Upper lobe of left lung (tissue), 6 donors: ENCODE data around the gene TMCO4. TPM values are rescaled to one million over a fixed set of nuclear protein-coding genes. Genes with fewer than 3 reads are reported as not detected.

Experiments
- ATAC-seq, 2 donors: fragments of 200-7000 bp; cut with Tn5 transposase; one replicate each; pipeline ENCODE4 v1.9.1; 2022; ENCODE audit warnings: mild to moderate bottlenecking in 2 of 2, moderate library complexity in 2 of 2; ENCODE audit not compliant: low FRiP score in 2 of 2
- DNase-seq, 2 donors: peaks; one replicate each; pipeline ENCODE4 v3.0.0-alpha.2; 2019 to 2020
- H3K27ac ChIP-seq, 4 donors: fragments of 200-600 bp; sonication (generic); one replicate each; pipeline ENCODE4 v1.5.1; 2016 to 2019
- H3K27me3 ChIP-seq, 4 donors: fragments of 200-600 bp; sonication (generic); one replicate each; pipeline ENCODE4 v1.5.1; 2017 to 2019
- H3K36me3 ChIP-seq, 4 donors: fragments of 200-600 bp; sonication (generic); one replicate each; pipeline ENCODE4 v1.5.1; 2016 to 2019
- H3K4me1 ChIP-seq, 4 donors: fragments of 200-600 bp; sonication (generic); one replicate each; pipeline ENCODE4 v1.5.1; 2018 to 2019
- H3K4me3 ChIP-seq, 4 donors: fragments of 200-600 bp; sonication (generic); one replicate each; pipeline ENCODE4 v1.5.1; 2017 to 2019; ENCODE audit warnings: mild to moderate bottlenecking in 2 of 4, moderate library complexity in 1 of 4
- H3K9me3 ChIP-seq, 4 donors: fragments of 200-600 bp; sonication (generic); one replicate each; pipeline ENCODE4 v1.5.1; 2018 to 2019
- EP300 ChIP-seq, 4 donors: sonication (generic); formaldehyde crosslinking; IDR thresholded peaks; one replicate each; pipeline ENCODE4 v1.5.1; 2017; ENCODE audit warnings: antibody characterized with exemption in 4 of 4, control low read depth in 2 of 4
- POLR2A ChIP-seq, 4 donors: fragments of 450-650 bp; IDR thresholded peaks; one replicate each; pipeline ENCODE4 v1.5.1; 2016 to 2017; ENCODE audit warnings: antibody characterized with exemption in 4 of 4, mild to moderate bottlenecking in 2 of 4
- POLR2AphosphoS5 ChIP-seq, 2 donors: sonication (generic); formaldehyde crosslinking; IDR thresholded peaks; one replicate each; pipeline ENCODE4 v1.5.1; 2017; ENCODE audit warnings: antibody characterized with exemption in 2 of 2
- WGBS, 2 donors: methylation state at CpG; one replicate each; pipeline ENCODE4 v1.1.5; 2017 to 2018; 5-methylcytosine and 5-hydroxymethylcytosine counted together
- total RNA-seq, 6 donors: library from RNA; depleted of rRNA in 4 of 6; stranded (reverse); fragments of >200 nt in 4 of 6; gene quantifications; one replicate each; pipeline versions ENCODE4 v1.1.0 to v1.2.1, GENCODE V29; 2016 to 2021
- TF ChIP-seq, protein P1 (sequence below), 6 experiments: fragments of 450-650 bp in 4 of 6; fragments of 200-600 bp in 2 of 6; sonication (generic) in 2 of 6; IDR thresholded peaks; one replicate each; pipeline ENCODE4 v1.5.1; 2016 to 2019; ENCODE audit warnings: antibody characterized with exemption in 6 of 6
- donor health status: DM: no; HTN: no; CAD: no; lungs with moderate emphysema.
- donor health status: DM: no; HTN: yes; CAD: no; lungs with severe emphysema.

Gene TMCO4
- total RNA-seq, 6 donors from 2014 or later = 19.1 to 46.1 (median 24.9) TPM

DNA sequence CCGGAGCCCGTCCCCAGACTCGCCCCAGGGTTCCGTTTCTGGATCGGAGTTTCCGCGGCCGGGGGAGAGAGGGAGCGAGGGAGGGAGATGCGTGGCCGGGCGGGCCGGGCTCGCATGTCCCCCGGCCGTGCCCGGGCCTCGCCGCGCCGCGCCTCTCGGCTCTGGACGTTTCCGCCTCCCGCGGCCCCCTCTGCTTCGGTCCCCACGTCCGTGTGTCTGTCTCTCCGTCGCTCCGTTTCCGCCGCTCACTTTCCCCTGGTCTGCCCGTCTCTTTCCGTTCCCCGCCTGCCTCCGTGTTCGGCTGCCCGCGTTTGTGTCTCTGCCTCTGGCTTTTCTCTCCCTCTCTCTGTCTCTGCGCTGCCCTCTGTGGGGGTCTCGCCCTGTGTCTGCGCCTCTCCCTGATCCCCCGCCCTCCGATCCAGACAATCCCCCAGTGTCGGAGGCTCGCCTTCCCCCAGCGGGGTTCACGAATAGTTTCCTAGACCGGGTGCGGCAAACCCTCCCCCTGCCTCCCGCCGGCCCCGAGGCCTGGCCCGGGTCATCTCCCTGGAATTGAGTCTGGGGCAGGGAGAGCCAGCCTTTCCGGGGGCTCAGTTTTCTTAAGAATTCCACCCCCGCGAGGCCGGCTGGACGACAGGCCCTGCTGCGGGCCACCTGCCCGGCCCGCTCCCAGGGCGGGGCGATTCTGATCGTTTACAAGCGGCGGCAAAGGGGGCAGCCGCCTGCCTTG lies 154.9 kb downstream of the TMCO4 start:
- DNase-seq (peak in 1 of 2 donors; percentile 88), ATAC-seq (peak in 1 of 2 donors; percentile 21)
- peak overlapping the region; percentile 40 to 76 (median 64) for H3K4me3 ChIP-seq
- peaks cover 13 to 34% (median 20%) of the 10 kb centered on the region in 4 donors for H3K4me1 ChIP-seq
- WGBS, 2 donors = 2 to 15% methylated on average over 31 to 34 of the region's 71 CpGs
- TF ChIP-seq EP300 (IDR thresholded peaks at IDR 0.05) (no peak), POLR2AphosphoS5 (IDR thresholded peaks at IDR 0.05) (no peak), POLR2A (IDR thresholded peaks at IDR 0.05) (no peak)
- TF ChIP-seq, protein P1, sequence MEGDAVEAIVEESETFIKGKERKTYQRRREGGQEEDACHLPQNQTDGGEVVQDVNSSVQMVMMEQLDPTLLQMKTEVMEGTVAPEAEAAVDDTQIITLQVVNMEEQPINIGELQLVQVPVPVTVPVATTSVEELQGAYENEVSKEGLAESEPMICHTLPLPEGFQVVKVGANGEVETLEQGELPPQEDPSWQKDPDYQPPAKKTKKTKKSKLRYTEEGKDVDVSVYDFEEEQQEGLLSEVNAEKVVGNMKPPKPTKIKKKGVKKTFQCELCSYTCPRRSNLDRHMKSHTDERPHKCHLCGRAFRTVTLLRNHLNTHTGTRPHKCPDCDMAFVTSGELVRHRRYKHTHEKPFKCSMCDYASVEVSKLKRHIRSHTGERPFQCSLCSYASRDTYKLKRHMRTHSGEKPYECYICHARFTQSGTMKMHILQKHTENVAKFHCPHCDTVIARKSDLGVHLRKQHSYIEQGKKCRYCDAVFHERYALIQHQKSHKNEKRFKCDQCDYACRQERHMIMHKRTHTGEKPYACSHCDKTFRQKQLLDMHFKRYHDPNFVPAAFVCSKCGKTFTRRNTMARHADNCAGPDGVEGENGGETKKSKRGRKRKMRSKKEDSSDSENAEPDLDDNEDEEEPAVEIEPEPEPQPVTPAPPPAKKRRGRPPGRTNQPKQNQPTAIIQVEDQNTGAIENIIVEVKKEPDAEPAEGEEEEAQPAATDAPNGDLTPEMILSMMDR (IDR thresholded peaks at IDR 0.05) = no peak
- H3K27me3 ChIP-seq = peaks cover 0 to 18% (median 6%) of the 10 kb centered on the region in 4 donors
- no peaks in the 10 kb centered on the region for H3K36me3 ChIP-seq
- H3K9me3 ChIP-seq = no peaks in the 10 kb centered on the region
- peak overlapping the region; percentile 82 to 90 (median 88) for H3K27ac ChIP-seq

DNA sequence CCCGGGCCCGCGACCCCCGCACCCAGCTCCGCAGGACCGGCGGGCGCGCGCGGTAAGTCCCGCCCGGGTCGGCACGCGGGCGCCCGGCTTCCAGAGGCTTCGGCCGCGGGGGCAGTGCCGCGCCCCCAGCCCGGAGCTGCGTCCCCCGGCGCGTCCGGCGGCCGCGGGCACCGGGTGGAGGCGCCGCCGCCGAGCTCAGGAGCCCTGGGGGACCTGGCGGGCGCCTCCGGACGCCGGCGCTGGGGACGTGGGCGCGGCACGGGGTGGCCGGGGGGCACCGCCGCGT lies 155.4 kb downstream of the TMCO4 start:
- WGBS, 2 donors = 3% methylated on average over 6 of the region's 51 CpGs; no CpG with 5 or more reads in 1 of the 2 donors
- peaks cover 13 to 34% (median 21%) of the 10 kb centered on the region in 4 donors for H3K4me1 ChIP-seq
- DNase-seq (no peak), ATAC-seq (no peak)
- no peak for TF ChIP-seq POLR2A (IDR thresholded peaks at IDR 0.05)
- TF ChIP-seq POLR2AphosphoS5 (IDR thresholded peaks at IDR 0.05) = no peak
- no peaks in the 10 kb centered on the region for H3K9me3 ChIP-seq
- peaks cover 0 to 18% (median 6%) of the 10 kb centered on the region in 4 donors for H3K27me3 ChIP-seq
- H3K36me3 ChIP-seq = no peaks in the 10 kb centered on the region
- H3K27ac ChIP-seq = peak overlapping the region; percentile 82 to 90 (median 88)
- H3K4me3 ChIP-seq = peak overlapping the region; percentile 40 to 76 (median 64)

DNA sequence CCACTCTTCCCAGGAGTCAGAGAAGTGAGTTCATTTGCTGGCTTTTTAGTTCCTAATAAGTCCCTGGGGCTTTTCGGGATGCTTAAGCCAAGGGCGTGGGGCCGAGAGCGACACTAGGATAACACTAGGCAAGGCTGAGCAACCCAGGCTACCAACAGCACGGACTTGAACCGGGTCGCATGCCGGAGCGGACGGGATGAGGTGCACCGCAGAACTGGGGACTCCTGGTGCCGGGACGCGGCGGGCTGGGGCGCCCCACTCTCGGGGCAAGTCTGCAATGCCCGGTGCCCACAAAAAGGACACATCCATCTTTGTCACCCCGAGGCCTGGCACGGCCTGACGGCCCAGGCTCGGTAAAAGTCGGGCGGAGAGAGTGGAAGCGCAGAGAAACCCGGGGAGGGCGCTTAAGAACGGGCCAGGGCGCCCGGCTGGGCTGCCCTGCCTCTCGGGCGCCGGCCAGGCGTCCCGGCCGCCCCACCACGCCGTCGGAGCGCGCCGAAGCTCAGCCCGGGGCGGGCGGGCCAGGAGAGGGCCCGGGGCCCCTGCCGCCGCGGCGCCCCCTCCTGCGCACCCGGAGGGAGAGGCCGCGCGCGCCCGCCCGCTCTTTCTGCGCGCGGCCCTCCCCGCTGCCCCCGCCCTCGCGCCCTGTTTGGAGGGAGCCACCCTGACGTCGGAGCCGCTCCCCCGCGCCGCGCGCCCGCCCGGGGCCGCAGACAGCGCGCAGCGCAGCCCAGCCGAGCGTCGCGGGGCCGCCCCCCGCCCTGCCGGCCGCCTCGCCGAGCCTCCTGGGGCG lies 155.9 kb downstream of the TMCO4 start, which contains the start of gene NBL1:
Gene NBL1, plus strand, starts transcription at position 710 of the 793 bp plus-strand sequence. CDS start 10,720 bp downstream, outside the sequence.
- no peaks in the 10 kb centered on the region for H3K36me3 ChIP-seq
- peak within 1 kb of the TSS; percentile 82 to 91 (median 90) for H3K27ac ChIP-seq
- peaks cover 0 to 18% (median 6%) of the 10 kb centered on the region in 4 donors for H3K27me3 ChIP-seq
- DNase-seq = peak in 1 of 2 donors; percentile 95
- WGBS, 2 donors = 9% methylated on average over 25 of the region's 90 CpGs; no CpG with 5 or more reads in 1 of the 2 donors
- no peaks in the 10 kb centered on the region for H3K9me3 ChIP-seq
- ATAC-seq = peak; percentile 42 to 86
- peak within 1 kb of the TSS; percentile 40 to 76 (median 64) for H3K4me3 ChIP-seq
- peaks cover 13 to 34% (median 21%) of the 10 kb centered on the region in 4 donors for H3K4me1 ChIP-seq
- TF ChIP-seq POLR2AphosphoS5 (IDR thresholded peaks at IDR 0.05) (peak in 1 of 2 donors; percentile 29), EP300 (IDR thresholded peaks at IDR 0.05) (no peak), POLR2A (IDR thresholded peaks at IDR 0.05) (no peak)
- TF ChIP-seq, protein P1 (IDR thresholded peaks at IDR 0.05) = no peak

DNA sequence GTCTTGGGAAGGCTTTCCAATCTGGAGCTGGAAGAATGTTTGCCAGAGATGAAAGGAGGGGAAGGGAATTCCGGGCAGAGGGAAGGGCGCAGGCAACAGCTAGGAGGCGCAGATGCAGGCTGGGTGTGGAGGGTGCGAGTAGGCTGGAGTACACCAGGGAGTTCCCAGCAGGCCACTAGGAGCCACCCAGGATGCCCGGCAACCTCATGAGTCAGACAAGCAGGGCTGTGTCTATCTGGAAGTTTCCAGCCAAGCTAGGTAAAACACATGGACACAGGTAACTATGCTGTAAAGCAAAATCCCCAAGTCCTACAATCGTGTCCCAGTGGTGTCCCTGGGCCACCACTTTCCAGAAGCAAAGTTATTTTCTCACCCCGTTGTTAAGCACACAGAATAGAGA lies 156.6 kb downstream of the TMCO4 start:
- Histone ChIP-seq H3K27ac (peak overlapping the region; percentile 70 to 91 (median 89)), H3K4me3 (peak overlapping the region in 2 of 4 donors; percentile 68 to 76), H3K4me1 (peaks cover 7 to 29% (median 19%) of the 10 kb centered on the region in 4 donors)

More for the DNA sequence above, 156.6 kb downstream of the TMCO4 start:
- peaks cover 0 to 18% (median 6%) of the 10 kb centered on the region in 4 donors for H3K27me3 ChIP-seq
- no peak for DNase-seq
- 53 to 54% methylated on average over 7 of the region's 7 CpGs for WGBS, 2 donors
- no peak for ATAC-seq
- no peaks in the 10 kb centered on the region for H3K36me3 ChIP-seq
- TF ChIP-seq POLR2AphosphoS5 (IDR thresholded peaks at IDR 0.05) = no peak
- TF ChIP-seq EP300 (IDR thresholded peaks at IDR 0.05) = no peak
- no peak for TF ChIP-seq POLR2A (IDR thresholded peaks at IDR 0.05)
- TF ChIP-seq, protein P1 (IDR thresholded peaks at IDR 0.05) = no peak
- no peaks in the 10 kb centered on the region for H3K9me3 ChIP-seq
